Measurements from ENCODE around the gene STXBP2. TPM values are rescaled to one million over a fixed set of nuclear protein-coding genes. Genes with fewer than 3 reads are reported as not detected.
A peak's percentile ranks its signal among the peaks of the same experiment; 100 is the strongest.

Gene STXBP2
- total RNA-seq, 1 experiment from 2014 or later = 92.5 TPM

GRCh38 chr19:7618348-7618747 lies 18.6 kb upstream of the STXBP2 start:
- Histone ChIP-seq H4K8ac (replicated peaks; ENCODE audit: insufficient read length, low read depth, low read length) (no peak overlapping the region), H3K4me1 (ENCODE audit: insufficient read depth, low read length) (no peaks in the 10 kb centered on the region), H3K27me3 (ENCODE audit: insufficient read depth, low read length) (peaks cover 2% of the 10 kb centered on the region; the same call in 1 of the 2 replicates), H3K79me1 (ENCODE audit: insufficient read depth, low read depth, low read length, poor library complexity, severe bottlenecking) (no peaks in the 10 kb centered on the region), H3K27ac (ENCODE audit: insufficient read length, low read depth, low read length) (no peak overlapping the region), H3T11ph (ENCODE audit: low read length) (no peak overlapping the region), H3K23ac (ENCODE audit: insufficient read length, low read depth, low read length) (no peak overlapping the region), H3K79me2 (ENCODE audit: insufficient read depth, low read length) (no peaks in the 10 kb centered on the region), H3K56ac (ENCODE audit: insufficient read length, low read depth, low read length) (no peak overlapping the region), H3K23me2 (ENCODE audit: insufficient read length, low read depth, low read length, poor library complexity, severe bottlenecking) (no peaks in the 10 kb centered on the region), H2AFZ (ENCODE audit: low read length) (no peak overlapping the region), H3K9ac (ENCODE audit: extremely low read depth, insufficient read length, low read length) (no peak overlapping the region), H3K4ac (ENCODE audit: low read depth, low read length) (no peak overlapping the region), H3K9me3 (ENCODE audit: control insufficient read depth, low read depth, low read length) (no peaks in the 10 kb centered on the region), H2BK15ac (ENCODE audit: low read depth, low read length) (no peak overlapping the region), H3K18ac (ENCODE audit: insufficient read length, low read depth, low read length) (no peak overlapping the region), H2AK5ac (ENCODE audit: insufficient read length, low read length) (no peak overlapping the region), H2BK12ac (ENCODE audit: insufficient read length, low read depth, low read length) (no peak overlapping the region), H4K91ac (ENCODE audit: insufficient read length, low read depth, low read length) (no peak overlapping the region), H2BK5ac (ENCODE audit: insufficient read length, low read length) (no peak overlapping the region), H3K4me2 (ENCODE audit: insufficient read depth, insufficient read length, low read length) (no peak overlapping the region), H4K5ac (ENCODE audit: insufficient read length, low read depth, low read length) (no peak overlapping the region), H2BK20ac (ENCODE audit: low read depth, low read length, poor library complexity, severe bottlenecking) (no peak overlapping the region), H3K14ac (ENCODE audit: insufficient read depth, low read length) (no peak overlapping the region), H4K20me1 (ENCODE audit: control insufficient read depth, insufficient read depth, insufficient read length) (no peaks in the 10 kb centered on the region), H2BK120ac (ENCODE audit: low read depth, low read length, poor library complexity, severe bottlenecking) (no peak overlapping the region)
- Mint-ChIP-seq H3K36me3 (ENCODE audit: insufficient read depth in 1 of 3, low read depth in 3 of 3) (peaks cover 27 to 54% (median 53%) of the 10 kb centered on the region in 3 experiments), H3K27me3 (ENCODE audit: low read depth) (no peaks in the 10 kb centered on the region), H3K4me3 (no peak overlapping the region; a peak in 1 of 5 replicates), H3K27ac (peak overlapping the region in 1 of 3 experiments; percentile 28; a peak in 1 of 7 replicates), H3K4me1 (no peaks in the 10 kb centered on the region), H3K9me3 (no peaks in the 10 kb centered on the region)
- no CpG with 5 or more reads among the region's 4 CpGs for WGBS (ENCODE audit: extremely low coverage, insufficient read length, low lambda C conversion rate)
- TF ChIP-seq CTCF (conservative IDR thresholded peaks at IDR 0.05) = no peak
- DNase-seq = no peak
